Sigmoid colon (tissue), 4 donors: ENCODE data around the gene DPYSL4.
"Not testable (repeated sequence)": the region's sequence is repeated elsewhere in the genome, so short reads cannot be mapped to it uniquely, and the experiment has no call there.

Experiments used
- EP300 ChIP-seq, 4 donors: sonication (generic); formaldehyde crosslinking; IDR thresholded peaks; one replicate each; pipeline ENCODE4 v1.6.1; 2017; ENCODE audit warnings: antibody characterized with exemption in 4 of 4
- POLR2A ChIP-seq, 2 donors: fragments of 450-650 bp; IDR thresholded peaks; one replicate each; pipeline ENCODE4 v1.6.1; 2016; ENCODE audit warnings: antibody characterized with exemption in 2 of 2, mild to moderate bottlenecking in 2 of 2, moderate library complexity in 2 of 2
- POLR2AphosphoS5 ChIP-seq, 4 donors: sonication (generic); formaldehyde crosslinking; IDR thresholded peaks; one replicate each; pipeline ENCODE4 v1.6.1; 2017; ENCODE audit warnings: antibody characterized with exemption in 4 of 4
- TF ChIP-seq, protein P1 (sequence below), 4 experiments: fragments of 450-650 bp in 3 of 4; fragments of 200-600 bp in 1 of 4; IDR thresholded peaks; one replicate each; pipeline ENCODE4 v1.5.1; 2016 to 2019; ENCODE audit warnings: antibody characterized with exemption in 4 of 4, mild to moderate bottlenecking in 3 of 4, moderate library complexity in 2 of 4

DNA sequence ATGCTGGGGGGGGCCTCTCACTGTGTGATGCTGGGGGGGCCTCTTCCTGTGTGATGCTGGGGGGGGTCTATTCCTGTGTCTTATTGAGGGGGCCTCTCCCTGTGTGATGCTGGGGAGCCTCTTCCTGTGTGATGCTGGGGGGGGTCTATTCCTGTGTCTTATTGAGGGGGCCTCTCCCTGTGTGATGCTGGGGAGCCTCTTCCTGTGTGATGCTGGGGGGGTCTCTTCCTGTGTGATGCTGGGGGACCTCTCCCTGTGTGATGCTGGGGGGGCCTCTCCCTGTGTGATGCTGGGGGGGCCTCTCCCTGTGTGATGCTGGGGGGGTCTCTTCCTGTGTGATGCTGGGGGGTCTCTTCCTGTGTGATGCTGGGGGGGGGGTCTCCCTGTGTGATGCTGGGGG, 26.5 kb upstream of the DPYSL4 start:
- TF ChIP-seq, protein P1, sequence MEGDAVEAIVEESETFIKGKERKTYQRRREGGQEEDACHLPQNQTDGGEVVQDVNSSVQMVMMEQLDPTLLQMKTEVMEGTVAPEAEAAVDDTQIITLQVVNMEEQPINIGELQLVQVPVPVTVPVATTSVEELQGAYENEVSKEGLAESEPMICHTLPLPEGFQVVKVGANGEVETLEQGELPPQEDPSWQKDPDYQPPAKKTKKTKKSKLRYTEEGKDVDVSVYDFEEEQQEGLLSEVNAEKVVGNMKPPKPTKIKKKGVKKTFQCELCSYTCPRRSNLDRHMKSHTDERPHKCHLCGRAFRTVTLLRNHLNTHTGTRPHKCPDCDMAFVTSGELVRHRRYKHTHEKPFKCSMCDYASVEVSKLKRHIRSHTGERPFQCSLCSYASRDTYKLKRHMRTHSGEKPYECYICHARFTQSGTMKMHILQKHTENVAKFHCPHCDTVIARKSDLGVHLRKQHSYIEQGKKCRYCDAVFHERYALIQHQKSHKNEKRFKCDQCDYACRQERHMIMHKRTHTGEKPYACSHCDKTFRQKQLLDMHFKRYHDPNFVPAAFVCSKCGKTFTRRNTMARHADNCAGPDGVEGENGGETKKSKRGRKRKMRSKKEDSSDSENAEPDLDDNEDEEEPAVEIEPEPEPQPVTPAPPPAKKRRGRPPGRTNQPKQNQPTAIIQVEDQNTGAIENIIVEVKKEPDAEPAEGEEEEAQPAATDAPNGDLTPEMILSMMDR (IDR thresholded peaks at IDR 0.05), result not testable (repeated sequence)
- not testable (repeated sequence) for TF ChIP-seq EP300, POLR2AphosphoS5, POLR2A (IDR thresholded peaks at IDR 0.05)
